HG02870 (cell line): ENCODE data around the gene NDUFA13.

ENCODE experiments used
- ATAC-seq: cut with Tn5 transposase; IDR thresholded peaks from one replicate; pipeline ENCODE4 v1.9.1; 2021; ENCODE audit warnings: mild to moderate bottlenecking, moderate library complexity; ENCODE audit not compliant: unreplicated experiment

Gene NDUFA13

DNA sequence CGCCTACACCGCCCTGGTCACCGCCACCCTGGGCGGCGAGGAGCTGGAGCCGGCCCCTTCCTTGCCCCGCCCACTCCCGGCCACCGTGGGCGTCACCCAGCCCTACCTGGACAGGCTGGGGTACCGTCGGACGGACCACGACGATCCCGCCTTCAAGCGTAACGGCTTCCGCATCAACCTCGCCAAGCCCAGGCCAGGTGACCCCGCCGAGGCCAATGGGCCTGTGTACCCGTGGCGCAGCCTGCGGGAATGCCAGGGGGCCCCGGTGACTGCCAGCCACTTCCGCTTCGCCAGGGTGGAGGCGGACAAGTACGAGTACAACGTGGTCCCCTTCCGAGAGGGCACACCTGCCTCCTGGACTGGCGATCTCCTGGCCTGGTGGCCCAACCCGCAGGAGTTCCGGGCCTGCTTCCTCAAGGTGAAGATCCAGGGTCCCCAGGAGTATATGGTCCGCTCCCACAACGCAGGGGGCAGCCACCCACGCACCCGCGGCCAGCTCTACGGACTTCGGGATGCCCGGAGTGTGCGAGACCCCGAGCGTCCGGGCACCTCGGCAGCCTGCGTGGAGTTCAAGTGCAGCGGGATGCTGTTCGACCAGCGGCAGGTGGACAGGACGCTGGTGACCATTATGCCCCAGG, 29.0 kb downstream of the NDUFA13 start:
- no peak for ATAC-seq

DNA sequence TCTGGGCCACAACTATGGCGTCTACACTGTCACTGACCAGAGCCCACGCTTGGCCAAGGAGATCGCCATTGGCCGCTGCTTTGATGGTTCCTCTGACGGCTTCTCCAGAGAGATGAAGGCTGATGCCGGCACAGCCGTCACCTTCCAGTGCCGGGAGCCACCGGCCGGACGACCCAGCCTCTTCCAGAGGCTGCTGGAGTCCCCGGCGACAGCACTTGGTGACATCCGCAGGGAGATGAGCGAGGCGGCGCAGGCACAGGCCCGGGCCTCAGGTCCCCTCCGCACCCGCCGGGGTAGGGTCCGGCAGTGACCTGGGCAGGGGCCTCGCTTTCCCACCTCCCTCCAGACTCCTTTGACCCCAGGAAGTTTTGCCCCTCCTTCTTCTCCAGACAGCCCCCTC, 29.7 kb downstream of the NDUFA13 start:
- no peak for ATAC-seq

DNA sequence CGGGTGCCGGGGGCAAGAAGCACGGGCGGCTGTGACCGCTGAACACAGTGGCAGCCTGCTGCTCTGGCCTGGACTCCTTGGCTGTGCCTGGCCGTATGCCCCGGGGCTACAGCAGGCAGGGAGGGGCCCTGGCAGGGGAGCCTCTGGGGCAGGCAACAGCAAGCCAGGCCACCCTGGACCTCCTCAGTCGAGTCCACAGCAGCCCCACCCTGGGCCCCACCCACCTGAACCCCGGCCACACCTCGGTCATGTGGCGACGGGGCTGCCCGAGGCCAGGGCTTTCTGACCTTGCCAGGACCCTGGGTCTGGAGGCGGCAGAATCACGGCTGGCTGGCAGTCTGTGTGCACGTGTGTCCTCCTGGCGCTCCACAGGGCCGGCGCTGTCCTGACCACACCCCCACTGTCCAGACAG, 30.7 kb downstream of the NDUFA13 start:
- ATAC-seq, result no peak

DNA sequence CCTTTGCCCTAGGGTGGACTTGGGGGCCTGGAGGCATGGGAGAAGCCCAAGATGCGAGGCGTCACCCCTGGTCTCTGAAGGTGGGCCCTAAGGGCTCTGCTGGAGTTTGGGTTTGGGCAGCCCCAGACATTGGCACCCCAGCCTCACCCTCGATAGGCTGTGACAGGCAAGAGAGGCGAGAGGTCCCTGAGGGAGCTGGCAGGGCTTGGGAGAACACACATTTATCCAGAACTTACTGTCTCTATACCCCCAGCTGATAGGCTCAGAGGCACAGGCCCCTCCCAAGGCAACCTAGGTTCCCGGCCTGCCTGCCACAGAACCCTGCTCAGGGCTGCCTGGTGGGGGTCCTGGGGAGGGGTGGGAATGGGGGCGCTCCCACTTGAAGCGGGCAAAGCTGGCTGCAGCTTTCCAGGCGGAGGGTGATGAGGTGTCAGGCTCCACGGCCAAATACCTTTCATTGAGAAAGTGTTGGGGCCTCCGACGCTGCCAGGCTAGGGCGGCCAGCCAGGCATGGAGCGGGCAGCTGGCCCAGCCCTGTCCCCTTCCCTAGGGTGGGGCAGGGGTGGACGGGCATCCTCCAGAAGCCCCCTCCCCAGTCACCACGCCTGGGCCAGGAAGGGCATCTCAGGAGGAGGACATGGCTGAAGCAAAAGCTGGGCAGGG, 31.8 kb downstream of the NDUFA13 start:
- no peak for ATAC-seq

GRCh38 chr19:19548915-19549759, 33.1 kb downstream of the NDUFA13 start:
- ATAC-seq, result no peak

DNA sequence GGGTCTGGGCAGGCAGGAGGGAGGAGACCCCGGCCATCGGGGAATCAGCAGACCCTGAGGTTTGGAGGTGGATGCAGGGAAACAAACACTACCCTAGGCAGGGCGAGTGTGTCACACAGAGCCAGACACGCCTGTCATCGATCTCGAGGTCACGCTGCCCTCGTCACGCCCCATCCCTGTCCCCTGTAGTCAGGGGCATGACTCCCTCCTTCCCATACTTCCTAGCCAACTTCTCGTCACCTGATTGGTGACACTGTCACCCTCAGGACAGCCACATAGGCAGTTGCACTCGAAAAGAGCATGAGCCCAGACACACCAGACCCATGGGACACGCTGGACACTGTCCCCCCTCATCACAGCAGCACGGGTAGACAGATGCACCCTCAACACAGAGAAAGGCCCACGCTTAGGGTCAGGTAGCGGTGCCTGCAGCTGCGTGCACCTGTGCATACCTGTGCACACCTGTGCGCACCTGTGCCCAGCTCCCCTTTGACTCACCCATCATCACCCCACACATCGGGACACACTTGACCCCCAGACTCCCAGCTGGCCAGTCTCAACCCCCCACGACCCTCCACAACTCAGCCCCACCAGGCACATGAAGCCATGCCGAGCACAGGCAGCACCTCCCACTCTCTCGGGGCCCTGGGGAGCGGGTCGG, 33.9 kb downstream of the NDUFA13 start:
- ATAC-seq, result no peak

GRCh38 chr19:19550485-19550929, 34.5 kb downstream of the NDUFA13 start:
- no peak for ATAC-seq

DNA sequence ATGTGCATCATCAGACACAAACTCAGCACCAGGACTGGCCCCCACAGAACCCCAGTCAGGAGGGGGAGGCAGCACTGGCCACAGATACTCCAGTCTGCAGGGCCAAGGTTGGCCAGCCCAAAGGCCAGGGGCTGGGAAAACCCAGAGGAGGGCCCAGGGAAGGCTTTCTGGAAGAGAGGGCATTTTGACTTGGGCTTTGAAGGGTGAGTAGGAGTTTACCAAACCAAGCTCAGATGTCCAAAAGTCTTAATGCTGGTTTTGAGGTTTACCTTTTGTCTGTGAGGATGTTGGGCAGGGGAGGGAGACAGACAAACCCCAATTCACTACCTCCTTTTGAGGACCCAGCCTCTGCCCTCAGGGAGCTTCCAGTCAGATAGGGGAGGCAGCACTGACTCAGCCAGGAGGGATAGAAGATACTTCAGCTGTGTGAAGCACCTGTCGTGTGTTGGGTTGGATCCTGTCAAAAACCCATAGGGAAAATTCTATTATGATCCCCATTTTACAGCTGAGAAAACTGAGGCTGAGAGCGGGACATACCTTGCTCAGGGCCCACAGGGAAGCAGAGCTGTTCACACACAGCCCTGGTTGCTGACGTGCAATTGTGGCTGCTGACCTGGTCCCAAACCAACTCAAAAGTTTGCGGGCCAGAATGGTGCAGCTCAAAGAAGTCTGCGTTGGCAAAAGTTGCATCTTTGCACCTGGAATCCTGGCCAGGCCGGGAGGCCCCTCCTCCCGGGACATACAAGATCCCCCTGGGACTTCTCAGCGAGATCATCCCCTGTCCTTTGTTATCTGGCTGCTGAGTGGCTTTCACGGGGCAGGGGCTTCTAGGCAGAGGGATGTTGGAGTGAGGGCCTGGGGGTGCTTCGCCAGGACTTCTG, 35.2 kb downstream of the NDUFA13 start:
- no peak for ATAC-seq

DNA sequence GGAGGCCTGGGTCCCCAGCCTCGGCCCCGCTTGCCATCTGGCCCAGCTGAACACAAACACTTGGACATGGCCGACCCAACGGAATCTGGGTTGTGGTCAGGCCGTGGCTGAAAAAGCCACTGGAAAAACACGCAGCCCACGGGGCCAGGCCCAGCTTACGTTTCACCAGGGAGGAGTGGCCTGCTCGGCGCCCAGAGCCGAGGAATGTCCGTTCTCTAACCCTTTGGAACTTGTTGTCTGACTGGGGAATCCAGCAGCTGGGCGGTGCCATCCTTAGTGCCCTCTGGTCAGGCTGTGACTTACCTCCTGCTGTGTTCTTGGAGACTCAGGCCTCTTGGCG, 35.8 kb downstream of the NDUFA13 start:
- ATAC-seq, result no peak

DNA sequence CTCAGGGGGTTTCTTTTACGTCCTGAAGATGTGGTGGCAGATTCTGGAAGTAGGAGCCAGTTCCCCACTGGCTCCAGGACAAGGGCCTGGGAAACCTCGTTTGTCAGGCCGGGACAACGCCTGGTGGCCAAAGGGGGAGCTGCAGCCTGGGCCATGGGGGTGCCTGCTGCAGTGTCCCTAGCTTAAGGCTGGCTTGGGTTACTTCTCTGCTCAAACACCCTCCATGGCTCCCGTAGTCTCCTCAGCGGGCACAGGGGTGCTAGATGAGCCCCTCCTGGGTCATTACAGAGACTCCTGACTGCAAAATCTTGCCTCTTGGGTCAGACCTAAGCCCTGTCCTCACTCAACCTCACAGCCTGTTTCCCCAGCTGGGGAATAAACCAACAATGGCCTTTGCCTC, 36.8 kb downstream of the NDUFA13 start:
- ATAC-seq, result no peak

DNA sequence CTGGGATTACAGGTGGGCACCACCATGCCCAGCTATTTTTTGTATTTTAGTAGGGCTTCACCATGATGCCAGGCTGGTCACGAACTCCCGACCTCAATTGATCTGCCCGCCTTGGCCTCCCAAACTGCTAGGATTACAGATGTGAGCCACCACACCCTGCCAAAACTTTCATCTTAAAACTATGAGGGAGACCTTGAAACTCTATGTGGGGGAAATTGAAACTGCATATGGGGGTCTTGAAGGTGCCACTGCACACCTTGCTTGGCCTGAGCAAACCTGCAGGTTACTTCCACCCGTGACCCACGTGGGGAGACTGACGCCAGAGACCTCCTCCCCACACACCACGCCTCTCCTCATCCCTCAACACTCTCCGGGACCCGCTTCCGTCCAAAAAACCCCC, 37.6 kb downstream of the NDUFA13 start:
- no peak for ATAC-seq

GRCh38 chr19:19554074-19555023, 38.3 kb downstream of the NDUFA13 start:
- ATAC-seq, result no peak

DNA sequence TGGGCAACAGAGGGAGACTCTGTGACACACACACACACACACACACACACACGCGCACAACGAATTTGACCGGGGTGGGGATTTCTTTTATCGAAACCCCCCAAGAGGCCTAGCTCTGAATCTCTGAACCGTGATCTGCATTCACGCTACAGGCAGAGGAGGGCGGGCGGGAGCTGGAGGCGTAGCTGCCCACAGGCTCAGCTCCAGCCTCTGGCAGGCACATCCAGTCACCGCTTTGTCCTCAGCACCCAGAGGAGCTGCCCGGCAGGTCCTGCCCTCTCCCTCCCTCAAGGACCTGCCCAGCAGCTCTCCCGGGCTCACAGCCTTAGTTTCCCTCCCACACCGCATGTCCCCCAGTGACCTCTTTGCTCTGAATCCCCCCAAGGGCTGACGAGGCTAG, 42.0 kb downstream of the NDUFA13 start:
- no peak for ATAC-seq

GRCh38 chr19:19558636-19559035, 42.6 kb downstream of the NDUFA13 start:
- no peak for ATAC-seq

DNA sequence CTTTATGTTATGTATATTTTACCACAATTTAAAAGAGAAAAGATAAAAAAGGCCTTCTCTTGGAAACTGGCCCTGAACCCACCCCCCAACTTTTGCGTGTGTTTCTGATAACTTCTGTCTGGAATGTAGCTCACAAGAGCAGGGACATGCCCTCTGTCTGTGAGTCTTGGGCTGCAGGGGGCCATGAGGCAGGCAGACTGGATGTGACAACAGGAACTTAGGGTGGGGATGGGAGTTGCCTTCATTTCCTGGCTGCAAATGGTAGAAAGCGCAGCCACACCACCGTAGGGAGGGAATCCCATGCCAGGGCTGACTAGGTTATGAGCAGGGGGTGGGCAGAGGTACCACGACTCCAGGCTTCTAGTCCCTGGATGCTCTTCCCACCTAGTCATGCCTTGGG, 43.9 kb downstream of the NDUFA13 start:
- ATAC-seq, result no peak

GRCh38 chr19:19561946-19562664, 46.1 kb downstream of the NDUFA13 start:
- no peak for ATAC-seq

DNA sequence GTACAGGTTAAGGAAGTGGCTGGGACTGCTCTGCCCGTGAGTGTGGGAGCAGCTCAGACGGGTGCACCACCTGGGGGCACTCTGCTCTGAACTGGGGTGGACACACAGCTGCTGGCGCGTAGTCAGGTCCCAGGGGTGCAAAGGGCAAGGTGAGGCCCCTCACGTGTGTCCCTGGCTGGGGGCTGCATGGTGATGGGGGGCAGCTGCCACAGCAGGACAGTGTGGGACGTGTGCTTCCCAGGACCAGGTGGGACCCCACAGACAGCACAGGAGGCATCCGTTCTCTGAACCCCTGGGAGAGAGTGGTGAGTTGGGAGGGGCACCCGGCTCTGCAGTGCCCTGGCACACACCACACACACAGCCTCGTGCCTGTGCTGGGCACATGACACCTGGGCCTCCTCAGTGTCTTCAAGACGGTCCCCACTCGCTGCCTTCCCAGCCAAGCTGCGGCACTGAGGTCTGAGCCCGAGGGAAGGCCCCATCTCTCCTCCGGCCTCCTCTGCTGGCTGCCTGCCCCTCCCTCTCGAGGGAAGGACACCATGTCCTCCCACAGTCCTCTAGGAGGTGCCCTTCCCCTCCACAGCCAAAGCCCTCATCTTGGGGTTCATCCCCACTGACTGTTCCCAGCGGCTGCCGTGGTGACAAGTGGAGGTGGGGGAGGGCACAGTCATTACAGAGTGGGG, 46.8 kb downstream of the NDUFA13 start:
- no peak for ATAC-seq

DNA sequence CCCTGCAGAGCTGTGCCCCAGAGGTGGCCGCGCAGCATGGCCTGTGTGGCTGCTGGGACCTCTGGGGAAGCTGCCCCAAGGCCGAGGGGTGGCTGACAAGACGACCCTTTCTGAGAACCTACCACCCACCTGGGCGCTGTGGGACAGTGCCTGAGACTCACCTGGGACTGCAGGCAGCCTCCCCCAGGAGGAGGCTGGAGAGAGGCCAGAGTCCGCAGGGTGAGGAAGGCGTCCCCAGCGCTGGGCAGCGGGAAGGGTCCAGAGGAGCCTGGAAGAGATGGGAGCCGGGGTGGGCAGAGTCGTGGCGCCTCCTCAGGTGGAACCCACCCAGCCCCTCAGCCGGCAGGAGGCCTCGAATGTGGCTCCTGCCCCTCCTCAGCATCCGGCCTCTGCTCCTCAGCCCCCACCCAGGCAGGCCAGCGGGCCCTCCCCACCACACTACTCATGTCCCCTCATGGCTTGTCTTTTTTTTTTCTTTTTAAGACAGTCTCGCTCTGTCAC, 47.4 kb downstream of the NDUFA13 start:
- no peak for ATAC-seq
